CD4-positive, alpha-beta T cell treated with Interleukin-15 for 4 hours (primary cell): Measurements from ENCODE around the gene ATRAID.
"Not testable (repeated sequence)": the region's sequence is repeated elsewhere in the genome, so short reads cannot be mapped to it uniquely, and the experiment has no call there.

ENCODE experiments used
- DNase-seq: peaks from one replicate; pipeline ENCODE4 v3.0.0-alpha.2; 2020; ENCODE audit warnings: low spot score

ATRAID gene

GRCh38 chr2:27194538-27195354 lies 17.1 kb upstream of the ATRAID start:
- DNase-seq = no peak

DNA sequence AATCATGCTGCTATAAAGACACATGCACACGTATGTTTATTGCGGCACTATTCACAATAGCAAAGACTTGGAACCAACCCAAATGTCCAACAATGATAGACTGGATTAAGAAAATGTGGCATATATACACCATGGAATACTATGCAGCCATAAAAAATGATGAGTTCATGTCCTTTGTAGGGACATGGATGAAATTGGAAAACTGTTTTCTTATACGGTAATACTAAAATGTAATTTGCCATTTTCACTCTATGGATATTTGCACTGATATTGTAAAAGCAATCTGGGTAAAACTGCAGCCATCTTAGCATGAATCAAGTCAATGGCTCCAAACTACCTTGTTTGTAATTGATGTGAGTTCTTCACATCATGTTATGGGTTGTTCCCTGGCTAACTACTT lies 16.0 kb upstream of the ATRAID start:
- DNase-seq = not testable (repeated sequence)

- DNase-seq = not testable (repeated sequence)
Observed at GRCh38 chr2:27198068-27198467, 13.8 kb upstream of the ATRAID start.

- DNase-seq = no peak
Observed at GRCh38 chr2:27198627-27199026, 13.2 kb upstream of the ATRAID start.

- DNase-seq = no peak
Observed at GRCh38 chr2:27199241-27199640, 12.6 kb upstream of the ATRAID start.

- DNase-seq = no peak
Observed at GRCh38 chr2:27201675-27202074, 10.2 kb upstream of the ATRAID start.

GRCh38 chr2:27202854-27203253 lies 9.0 kb upstream of the ATRAID start:
- DNase-seq = no peak

GRCh38 chr2:27203741-27204140 lies 8.1 kb upstream of the ATRAID start:
- no peak for DNase-seq

DNA sequence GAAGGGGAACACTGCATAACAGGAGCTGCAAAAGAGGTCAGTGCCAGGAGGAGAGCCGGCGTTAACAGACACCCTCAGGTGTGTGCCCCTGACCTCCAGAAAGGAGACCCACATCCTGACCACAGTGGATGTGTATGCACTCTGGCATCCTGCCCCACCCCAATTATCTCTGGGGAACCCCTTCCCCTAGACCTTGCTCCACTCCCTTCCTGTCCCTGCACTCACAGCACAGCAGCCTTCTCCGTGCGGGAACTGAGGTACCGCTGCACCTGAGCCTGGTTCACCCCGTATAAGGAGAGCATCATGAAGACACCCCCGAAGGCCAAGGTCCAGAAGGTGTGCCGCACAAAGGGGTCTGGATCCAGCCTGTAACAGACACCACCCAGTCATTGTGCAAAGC lies 7.3 kb upstream of the ATRAID start:
- DNase-seq = no peak

DNA sequence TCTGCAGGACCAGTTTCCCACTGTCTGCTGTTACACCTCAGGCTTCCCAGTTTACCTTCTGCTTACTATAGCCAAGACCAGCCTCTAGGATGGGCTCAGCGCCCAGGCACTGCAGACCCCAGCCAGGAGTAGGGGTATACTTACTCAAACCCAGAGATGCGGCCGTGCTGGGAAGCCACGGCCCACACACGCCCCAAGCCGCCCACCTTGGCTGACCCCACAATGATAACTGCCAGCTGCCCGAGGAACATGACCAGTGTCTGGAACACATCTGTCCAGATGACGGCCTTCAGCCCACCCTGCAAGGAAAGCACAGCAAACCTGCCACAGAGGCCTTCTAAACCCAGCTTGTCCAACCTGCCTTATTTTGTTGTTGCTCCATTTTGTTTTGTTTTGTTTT lies 6.6 kb upstream of the ATRAID start:
- DNase-seq = no peak

DNA sequence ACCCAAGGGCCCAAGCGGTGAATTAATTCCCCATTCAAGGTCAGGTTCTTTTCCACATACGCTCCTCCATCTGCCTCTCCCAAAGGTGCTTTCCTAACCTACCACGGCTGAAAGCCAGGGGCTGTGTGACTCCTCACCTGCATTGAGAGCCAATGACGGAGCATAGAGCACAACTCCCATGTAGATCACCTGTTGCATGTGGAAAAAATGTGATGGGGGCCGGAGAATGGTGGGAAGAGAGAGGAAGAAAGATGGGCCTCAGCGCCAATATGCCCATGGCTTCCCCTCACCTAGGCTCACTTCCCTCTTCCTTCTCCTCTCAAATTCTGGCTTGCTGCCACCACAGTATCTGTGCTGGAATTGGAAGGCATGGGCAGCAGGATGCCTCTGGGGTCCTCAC lies 5.5 kb upstream of the ATRAID start:
- no peak for DNase-seq

DNA sequence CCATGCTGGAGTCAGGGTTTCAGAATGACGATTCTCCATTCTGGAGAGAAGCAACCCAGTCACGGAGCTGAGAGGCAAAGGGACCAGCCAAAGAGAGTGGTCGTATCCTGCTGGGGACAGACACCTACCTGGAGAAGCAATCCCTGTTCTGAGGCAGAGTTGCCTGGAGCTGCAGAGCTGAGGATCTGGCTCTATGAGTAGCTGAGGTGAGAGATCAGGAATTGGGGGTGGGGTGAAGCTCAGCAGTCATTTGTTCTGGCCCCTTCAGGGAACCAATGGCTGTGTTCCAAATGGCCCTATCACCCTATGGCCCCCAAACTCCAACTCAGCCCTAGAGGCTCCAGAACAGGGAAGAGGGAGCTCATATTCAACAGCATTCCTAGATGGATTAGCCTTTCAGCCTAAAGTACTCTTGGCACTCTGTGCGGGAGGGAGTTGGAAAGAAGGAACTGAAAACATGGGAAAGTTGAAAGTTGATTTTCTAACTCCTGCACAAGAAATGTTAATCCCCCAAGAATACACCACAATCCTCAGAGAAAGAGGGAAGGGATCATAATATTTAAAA lies 3.3 kb upstream of the ATRAID start:
- no peak for DNase-seq

DNA sequence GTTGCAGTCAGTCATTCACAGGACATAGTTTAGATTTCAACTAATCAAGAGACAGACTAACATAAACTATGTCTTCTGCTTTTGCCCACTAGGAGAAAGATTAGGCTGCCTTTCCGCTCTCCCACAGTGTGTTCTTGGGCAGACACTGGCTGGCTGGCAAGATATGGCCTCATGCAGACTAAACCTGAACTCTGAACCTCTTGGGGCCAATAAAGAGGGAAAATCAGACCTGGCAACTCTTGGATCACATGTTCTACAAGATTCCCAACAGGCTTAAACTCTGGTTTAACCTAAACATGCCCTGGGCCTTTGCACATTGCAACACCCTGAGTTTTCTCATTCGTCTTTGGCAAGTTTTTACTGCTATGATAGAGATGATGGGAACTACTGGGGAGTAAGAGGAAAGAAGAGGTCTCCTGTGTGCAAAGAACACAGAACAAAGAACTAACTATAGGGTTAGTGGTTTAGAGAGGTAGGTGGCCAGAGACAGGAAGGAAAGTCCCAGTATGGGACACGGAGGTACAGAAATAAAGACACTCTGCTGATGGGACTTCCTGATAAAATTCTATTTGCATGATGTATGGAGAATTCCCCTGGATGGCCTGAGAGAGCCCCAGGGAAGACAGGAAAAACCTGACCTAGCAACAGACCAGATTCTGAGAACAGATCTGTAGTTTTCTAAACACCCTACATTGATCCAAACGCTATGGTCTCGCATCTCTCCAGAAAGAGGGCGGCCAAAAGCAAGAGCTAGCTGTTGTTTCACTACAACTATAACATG lies 2.0 kb upstream of the ATRAID start:
- DNase-seq = no peak

GRCh38 chr2:27211241-27211942 lies 449 bp upstream of the ATRAID start:
- DNase-seq = no peak

- DNase-seq = peak; percentile 25
Observed at GRCh38 chr2:27212626-27213471, 1.0 kb downstream of the ATRAID start.

GRCh38 chr2:27214941-27215340 lies 3.1 kb downstream of the ATRAID start:
- DNase-seq = no peak

DNA sequence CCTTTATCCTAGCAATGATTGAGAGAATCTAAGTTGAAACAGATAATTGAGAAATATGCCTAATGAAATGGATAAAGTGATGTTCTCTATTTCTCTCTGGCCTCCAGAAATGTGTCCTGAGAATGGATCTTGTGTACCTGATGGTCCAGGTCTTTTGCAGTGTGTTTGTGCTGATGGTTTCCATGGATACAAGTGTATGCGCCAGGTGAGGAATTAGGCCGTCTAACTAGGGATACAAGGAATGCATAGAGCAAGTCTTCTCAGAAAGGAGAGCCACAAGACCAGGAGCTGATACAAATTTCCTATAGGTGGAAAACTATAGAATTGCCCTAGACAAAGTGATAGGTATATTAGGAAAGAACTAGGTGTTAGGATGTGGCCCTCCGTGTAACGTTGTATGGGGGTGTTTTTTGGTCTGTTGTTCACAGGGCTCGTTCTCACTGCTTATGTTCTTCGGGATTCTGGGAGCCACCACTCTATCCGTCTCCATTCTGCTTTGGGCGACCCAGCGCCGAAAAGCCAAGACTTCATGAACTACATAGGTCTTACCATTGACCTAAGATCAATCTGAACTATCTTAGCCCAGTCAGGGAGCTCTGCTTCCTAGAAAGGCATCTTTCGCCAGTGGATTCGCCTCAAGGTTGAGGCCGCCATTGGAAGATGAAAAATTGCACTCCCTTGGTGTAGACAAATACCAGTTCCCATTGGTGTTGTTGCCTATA lies 4.7 kb downstream of the ATRAID start:
- DNase-seq = no peak

GRCh38 chr2:27217173-27218121 lies 5.6 kb downstream of the ATRAID start, which contains the start of gene CAD:
TSS of gene CAD (plus strand) at chr2:27217369. CDS start at chr2:27217552, 183 bp downstream.
- peak; percentile 86 for DNase-seq

- no peak for DNase-seq
Observed at GRCh38 chr2:27218614-27219013, 6.8 kb downstream of the ATRAID start.

GRCh38 chr2:27219091-27219490 lies 7.2 kb downstream of the ATRAID start:
- DNase-seq = no peak
